ENCODE data around the gene TP73.
"Not testable (repeated sequence)": the region's sequence is repeated elsewhere in the genome, so short reads cannot be mapped to it uniquely, and the experiment has no call there.

Gene TP73

GRCh38 chr1:3735027-3735681 lies 82.8 kb downstream of the TP73 start:
- in situ Hi-C loops (cut with HindIII; ENCODE audit: low sequenced_read_pairs): no loop called here

- in situ Hi-C loops (cut with HindIII; ENCODE audit: low sequenced_read_pairs): no loop called here
Observed at GRCh38 chr1:3735688-3736087, 83.4 kb downstream of the TP73 start.

GRCh38 chr1:3736131-3736561 lies 83.8 kb downstream of the TP73 start:
- in situ Hi-C loops (cut with HindIII; ENCODE audit: low sequenced_read_pairs): no loop called here

- in situ Hi-C loops (cut with HindIII; ENCODE audit: low sequenced_read_pairs): no loop called here
Observed at GRCh38 chr1:3736708-3737107, 84.4 kb downstream of the TP73 start.

- in situ Hi-C loops (cut with HindIII; ENCODE audit: low sequenced_read_pairs): no loop called here
Observed at GRCh38 chr1:3738943-3739342, 86.6 kb downstream of the TP73 start.

- in situ Hi-C loops (cut with HindIII; ENCODE audit: low sequenced_read_pairs): no loop called here
Observed at GRCh38 chr1:3740042-3740441, 87.7 kb downstream of the TP73 start.

GRCh38 chr1:3740752-3741151 lies 88.4 kb downstream of the TP73 start:
- in situ Hi-C loops (cut with HindIII; ENCODE audit: low sequenced_read_pairs): no loop called here

- in situ Hi-C loops (cut with HindIII; ENCODE audit: low sequenced_read_pairs): no loop called here
Observed at GRCh38 chr1:3741566-3742438, 89.5 kb downstream of the TP73 start.

- in situ Hi-C loops (cut with HindIII; ENCODE audit: low sequenced_read_pairs): no loop called here
Observed at GRCh38 chr1:3742439-3743298, 90.4 kb downstream of the TP73 start.

- in situ Hi-C loops (cut with HindIII; ENCODE audit: low sequenced_read_pairs): no loop called here
Observed at GRCh38 chr1:3743421-3743820, 91.1 kb downstream of the TP73 start.

GRCh38 chr1:3743826-3744225 lies 91.5 kb downstream of the TP73 start:
- in situ Hi-C loops (cut with HindIII; ENCODE audit: low sequenced_read_pairs): no loop called here

GRCh38 chr1:3744646-3745045 lies 92.3 kb downstream of the TP73 start:
- in situ Hi-C loops (cut with HindIII; ENCODE audit: low sequenced_read_pairs): no loop called here

GRCh38 chr1:3745071-3745470 lies 92.8 kb downstream of the TP73 start:
- in situ Hi-C loops (cut with HindIII; ENCODE audit: low sequenced_read_pairs): no loop called here

GRCh38 chr1:3745590-3746381 lies 93.5 kb downstream of the TP73 start:
- in situ Hi-C loops (cut with HindIII; ENCODE audit: low sequenced_read_pairs): no loop called here

GRCh38 chr1:3746389-3746829 lies 94.1 kb downstream of the TP73 start:
- in situ Hi-C loops (cut with HindIII; ENCODE audit: low sequenced_read_pairs): no loop called here

- in situ Hi-C loops (cut with HindIII; ENCODE audit: low sequenced_read_pairs): no loop called here
Observed at GRCh38 chr1:3746830-3747521, 94.7 kb downstream of the TP73 start.

GRCh38 chr1:3747522-3747848 lies 95.2 kb downstream of the TP73 start:
- in situ Hi-C loops (cut with HindIII; ENCODE audit: low sequenced_read_pairs): no loop called here

GRCh38 chr1:3747903-3748302 lies 95.6 kb downstream of the TP73 start:
- in situ Hi-C loops (cut with HindIII; ENCODE audit: low sequenced_read_pairs): no loop called here

GRCh38 chr1:3748316-3748900 lies 96.1 kb downstream of the TP73 start:
- in situ Hi-C loops (cut with HindIII; ENCODE audit: low sequenced_read_pairs): not testable (repeated sequence)

- in situ Hi-C loops (cut with HindIII; ENCODE audit: low sequenced_read_pairs): no loop called here
Observed at GRCh38 chr1:3749512-3749911, 97.2 kb downstream of the TP73 start.
